HUES6 (cell line): ENCODE measurements around the gene TXNDC11.

Experiments used
- H3K27ac ChIP-seq: 2 replicates; pipeline ENCODE4 v1.7.0; 2013; ENCODE audit warnings: low read depth, mild to moderate bottlenecking, low read length, inconsistent platforms
- H3K27me3 ChIP-seq: 2 replicates; pipeline ENCODE4 v1.6.1; 2013; ENCODE audit warnings: low read length; ENCODE audit not compliant: control insufficient read depth, insufficient read depth
- H3K36me3 ChIP-seq: 2 replicates; pipeline ENCODE4 v1.6.1; 2013; ENCODE audit warnings: low read length; ENCODE audit not compliant: control insufficient read depth, insufficient read depth
- H3K4me1 ChIP-seq: 2 replicates; pipeline ENCODE4 v1.6.1; 2013; ENCODE audit warnings: low read length; ENCODE audit not compliant: control insufficient read depth, insufficient read depth
- H3K4me3 ChIP-seq: 2 replicates; pipeline ENCODE4 v1.5.1; 2013; ENCODE audit warnings: low read depth, low read length
- H3K9ac ChIP-seq: one replicate; pipeline ENCODE4 v1.6.1; 2013; ENCODE audit warnings: mild to moderate bottlenecking, low read length
- H3K9me3 ChIP-seq: 2 replicates; pipeline ENCODE4 v1.6.1; 2013; ENCODE audit warnings: low read depth, low read length; ENCODE audit not compliant: control insufficient read depth, insufficient read depth

TXNDC11 gene

DNA sequence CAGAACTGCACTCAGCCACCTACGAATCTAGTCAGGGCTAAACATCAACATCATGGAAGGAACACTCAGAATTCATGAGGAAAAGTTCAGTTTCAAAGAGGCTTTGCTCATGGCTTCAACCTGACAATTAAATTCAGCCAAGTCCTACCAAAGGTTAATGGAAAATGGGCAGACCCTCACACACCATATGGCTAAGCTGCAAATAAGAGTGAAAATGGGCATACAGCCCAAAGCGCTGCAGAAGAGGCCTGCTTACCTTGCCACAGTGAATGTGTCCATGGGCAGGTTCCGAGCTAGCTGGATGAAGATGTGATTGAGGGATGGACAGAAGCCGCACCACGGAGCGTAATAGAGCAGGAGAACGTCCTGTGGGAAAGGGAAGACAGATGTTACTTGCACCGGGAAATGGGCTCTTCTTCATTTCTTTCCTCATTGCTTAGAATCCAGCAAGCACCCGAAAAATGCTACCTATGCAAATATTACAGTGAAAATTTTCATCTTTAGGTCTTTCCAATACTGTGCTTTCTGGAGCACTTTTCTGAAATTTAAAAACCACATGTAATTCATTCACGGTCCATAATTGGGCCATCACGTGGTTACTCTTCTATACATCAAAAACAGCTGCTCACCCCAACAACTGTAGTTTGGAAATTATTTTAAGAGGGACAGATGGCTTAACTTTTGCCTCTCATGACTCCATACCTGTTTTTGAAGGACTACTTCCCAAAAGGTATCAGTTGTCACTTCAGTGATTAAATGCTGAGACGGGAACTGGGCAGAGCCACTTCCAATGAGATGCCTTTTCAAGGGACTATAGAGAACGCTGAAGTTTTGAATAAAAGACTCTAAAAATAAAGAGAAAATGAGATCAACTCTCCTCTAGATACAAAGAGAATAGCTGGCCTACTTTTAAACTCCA is 54.8 kb downstream of the TXNDC11 start:
- Histone ChIP-seq H3K36me3 (peaks cover 54% of the 10 kb centered on the region), H3K9me3 (no peaks in the 10 kb centered on the region), H3K4me3 (no peak overlapping the region), H3K4me1 (no peaks in the 10 kb centered on the region), H3K27me3 (no peaks in the 10 kb centered on the region), H3K27ac (no peak overlapping the region), H3K9ac (no peak overlapping the region)

DNA sequence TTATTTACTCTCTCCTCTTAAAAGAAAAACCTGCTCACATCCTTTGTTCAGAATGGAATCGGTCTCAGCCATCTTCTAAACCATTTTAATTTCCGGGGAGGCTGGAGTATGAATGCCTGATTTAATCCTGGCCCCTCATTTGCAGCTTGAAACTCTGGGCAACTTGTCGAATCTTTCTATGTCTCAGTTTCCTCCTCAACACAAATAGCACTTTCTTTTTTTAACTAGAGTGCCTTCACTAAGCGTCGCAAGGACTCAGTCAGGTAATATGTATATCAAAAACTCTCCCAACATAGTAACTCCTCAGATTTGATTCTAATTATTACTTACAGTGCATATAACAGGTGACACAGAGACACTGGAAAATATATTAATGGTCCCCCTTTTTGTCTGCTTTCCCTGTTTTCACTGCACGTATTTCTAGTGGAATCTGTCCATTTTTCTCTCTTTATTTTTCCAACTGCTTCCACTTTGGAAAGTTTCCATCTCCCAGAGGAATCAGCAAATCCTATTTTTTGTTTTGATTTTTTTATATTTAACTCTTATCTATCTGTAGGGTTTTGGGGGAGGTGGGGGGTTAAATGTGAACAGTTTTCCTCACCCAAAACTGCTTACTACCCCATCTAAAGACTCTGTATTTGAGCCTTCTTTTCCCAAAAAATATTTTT is 55.8 kb downstream of the TXNDC11 start:
- Histone ChIP-seq H3K27ac (no peak overlapping the region), H3K4me3 (no peak overlapping the region), H3K9ac (no peak overlapping the region), H3K36me3 (peaks cover 60% of the 10 kb centered on the region), H3K9me3 (no peaks in the 10 kb centered on the region), H3K27me3 (no peaks in the 10 kb centered on the region), H3K4me1 (no peaks in the 10 kb centered on the region)

DNA sequence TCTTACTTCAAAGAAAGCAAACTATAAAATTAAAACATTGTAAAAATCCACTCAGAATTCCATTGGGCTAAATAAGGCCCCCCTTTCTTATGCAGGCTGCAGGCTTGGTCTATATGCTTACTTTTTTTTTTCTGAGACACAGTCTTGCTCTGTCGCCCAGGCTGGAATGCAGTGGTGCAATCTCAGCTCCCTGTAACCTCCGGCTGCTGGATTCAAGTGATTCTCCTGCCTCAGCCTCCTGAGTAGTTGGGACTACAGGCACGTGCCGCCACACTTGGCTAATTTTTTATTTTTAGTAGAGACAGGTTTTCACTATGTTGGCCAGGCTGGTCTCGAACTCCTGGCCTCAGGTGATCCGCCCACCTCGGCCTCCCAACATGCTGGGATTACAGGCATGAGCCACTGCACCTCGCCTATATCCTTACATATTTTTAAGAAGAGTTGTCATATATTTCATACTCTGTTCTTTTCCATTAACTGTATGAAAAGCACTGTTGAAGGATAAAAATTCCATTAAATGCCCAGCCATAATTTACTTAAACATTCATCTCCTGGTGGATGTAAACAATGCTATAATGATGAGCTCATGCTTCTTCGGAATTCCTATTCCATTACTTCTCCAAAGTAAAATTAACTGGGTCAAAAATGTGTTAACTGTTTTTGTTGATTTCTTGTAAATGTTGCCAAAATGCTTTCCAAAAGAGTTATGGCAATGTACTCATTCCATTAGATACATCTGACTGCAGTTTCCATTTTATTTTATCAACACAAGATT is 56.6 kb downstream of the TXNDC11 start:
- H3K36me3 ChIP-seq: peaks cover 58% of the 10 kb centered on the region

DNA sequence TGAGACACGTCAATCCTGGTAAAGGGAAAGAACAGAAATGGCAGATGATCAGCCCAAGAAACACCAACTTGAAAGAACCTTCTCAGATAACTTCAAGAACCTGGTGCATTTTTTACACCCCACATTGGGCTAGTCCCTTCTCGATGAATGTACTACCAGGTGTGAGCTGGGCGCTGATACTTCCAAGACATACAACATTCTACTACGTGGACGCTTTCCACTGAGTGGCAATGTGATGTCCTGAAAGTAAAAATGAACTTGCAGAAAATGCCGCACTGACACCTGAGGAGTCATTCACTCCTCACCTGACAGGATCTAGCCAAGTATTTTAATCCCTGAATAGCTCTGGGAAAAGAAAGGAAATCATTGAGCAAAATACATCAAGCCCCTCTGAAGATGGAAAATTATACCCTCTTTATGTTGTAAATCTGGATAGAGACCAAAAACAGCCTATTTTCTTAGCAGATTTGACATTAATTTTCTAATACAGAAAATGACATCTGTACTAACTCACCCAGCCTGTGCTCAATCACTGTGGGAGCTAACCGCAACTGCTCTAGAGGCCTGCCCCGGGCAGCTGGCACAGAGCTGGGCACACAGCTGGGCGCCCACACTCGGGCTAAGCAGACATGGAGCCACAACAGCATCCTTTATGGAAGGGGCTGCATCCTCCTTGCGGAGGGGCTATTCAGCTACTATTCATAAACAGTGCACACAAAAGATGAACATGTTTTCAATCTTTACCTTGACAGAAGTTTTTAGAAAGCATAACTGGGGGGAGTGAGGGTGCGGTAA is 58.2 kb downstream of the TXNDC11 start:
- H3K9me3 ChIP-seq: no peaks in the 10 kb centered on the region
- H3K36me3 ChIP-seq: peaks cover 65% of the 10 kb centered on the region
- H3K9ac ChIP-seq: no peak overlapping the region
- H3K4me1 ChIP-seq: no peaks in the 10 kb centered on the region
- no peak overlapping the region for H3K4me3 ChIP-seq
- H3K27me3 ChIP-seq: no peaks in the 10 kb centered on the region
- H3K27ac ChIP-seq: no peak overlapping the region

More for the DNA sequence above, 56.6 kb downstream of the TXNDC11 start:
- Histone ChIP-seq H3K9ac (no peak overlapping the region), H3K4me1 (no peaks in the 10 kb centered on the region), H3K9me3 (no peaks in the 10 kb centered on the region), H3K4me3 (no peak overlapping the region), H3K27ac (no peak overlapping the region), H3K27me3 (no peaks in the 10 kb centered on the region)

DNA sequence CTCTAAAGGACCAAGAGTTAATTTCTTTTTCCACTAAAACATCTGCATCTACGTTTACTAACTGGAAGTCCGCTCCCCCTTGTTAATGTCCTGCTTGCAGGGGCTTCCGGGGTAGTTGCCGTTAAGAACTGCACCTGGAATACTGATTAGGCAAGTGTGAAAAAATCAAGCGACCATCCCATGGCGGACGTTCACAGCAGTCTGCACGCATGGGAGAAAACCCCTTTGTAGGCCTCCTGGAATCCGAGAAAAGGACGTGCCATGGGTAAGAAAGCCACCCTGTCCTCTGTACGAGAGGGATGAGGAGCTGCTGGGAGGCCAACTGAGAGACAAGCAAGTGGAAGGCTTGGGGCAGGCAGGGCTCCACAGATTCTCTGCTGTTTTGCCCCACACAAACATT is 59.5 kb downstream of the TXNDC11 start:
- no peak overlapping the region for H3K27ac ChIP-seq
- peaks cover 77% of the 10 kb centered on the region for H3K36me3 ChIP-seq
- H3K4me3 ChIP-seq: no peak overlapping the region
- no peaks in the 10 kb centered on the region for H3K27me3 ChIP-seq
- no peaks in the 10 kb centered on the region for H3K9me3 ChIP-seq
- H3K4me1 ChIP-seq: no peaks in the 10 kb centered on the region
- H3K9ac ChIP-seq: no peak overlapping the region

DNA sequence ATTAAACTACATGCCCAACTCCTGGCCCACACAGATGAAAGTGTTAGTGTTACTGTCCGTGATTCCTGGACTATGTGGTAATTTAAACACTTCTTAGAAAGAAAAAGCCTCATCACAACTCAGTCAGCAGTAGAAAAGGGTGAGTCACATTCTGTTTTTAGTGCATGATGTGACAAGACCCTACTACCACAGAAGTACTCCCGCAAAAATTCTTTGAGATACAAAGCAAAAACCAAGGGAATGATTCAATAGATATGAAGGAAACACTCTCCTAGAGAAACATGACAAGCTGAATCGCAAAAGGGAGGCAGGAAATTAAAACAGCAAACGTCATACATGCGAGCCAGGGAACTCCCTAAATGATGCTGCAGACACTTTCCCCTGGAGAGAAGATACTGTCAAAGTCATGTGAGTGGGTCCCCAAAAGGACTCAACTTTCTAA is 60.0 kb downstream of the TXNDC11 start:
- Histone ChIP-seq H3K9me3 (no peaks in the 10 kb centered on the region), H3K27ac (no peak overlapping the region), H3K9ac (no peak overlapping the region), H3K4me1 (no peaks in the 10 kb centered on the region), H3K27me3 (no peaks in the 10 kb centered on the region), H3K4me3 (no peak overlapping the region), H3K36me3 (peaks cover 77% of the 10 kb centered on the region)

DNA sequence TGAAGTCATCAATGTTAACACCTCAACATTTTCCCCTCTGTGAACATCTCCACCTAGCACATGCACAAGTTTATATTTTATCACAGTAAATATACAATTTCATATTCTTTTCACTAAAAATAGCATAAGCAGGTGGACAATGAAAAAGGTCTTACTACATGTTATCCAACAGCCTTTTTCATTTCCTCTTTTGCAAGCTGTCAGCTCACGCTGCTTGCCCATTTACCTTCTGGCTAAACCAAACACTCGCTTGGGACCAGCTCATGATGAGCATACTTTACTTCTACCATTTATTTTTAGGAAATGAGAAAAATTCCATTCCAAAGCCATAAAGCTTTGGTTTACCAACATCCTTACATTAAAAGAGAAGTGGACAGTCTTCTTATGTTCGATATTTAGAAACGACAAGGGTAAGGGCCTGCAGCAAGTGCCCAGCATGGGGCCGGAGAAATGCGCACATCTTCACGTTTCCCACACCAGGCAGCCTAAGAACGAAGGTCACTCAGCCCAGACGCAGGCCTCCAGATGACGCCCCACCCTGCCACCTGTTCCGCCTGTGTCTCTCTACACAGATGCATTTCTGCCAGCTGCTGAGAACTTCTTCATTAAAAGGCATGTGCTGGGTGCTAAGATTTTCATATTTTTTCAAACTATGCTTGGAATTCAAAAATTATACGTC is 60.5 kb downstream of the TXNDC11 start:
- Histone ChIP-seq H3K4me3 (no peak overlapping the region), H3K9ac (no peak overlapping the region), H3K27ac (no peak overlapping the region), H3K36me3 (peaks cover 77% of the 10 kb centered on the region), H3K4me1 (no peaks in the 10 kb centered on the region), H3K27me3 (no peaks in the 10 kb centered on the region), H3K9me3 (no peaks in the 10 kb centered on the region)

DNA sequence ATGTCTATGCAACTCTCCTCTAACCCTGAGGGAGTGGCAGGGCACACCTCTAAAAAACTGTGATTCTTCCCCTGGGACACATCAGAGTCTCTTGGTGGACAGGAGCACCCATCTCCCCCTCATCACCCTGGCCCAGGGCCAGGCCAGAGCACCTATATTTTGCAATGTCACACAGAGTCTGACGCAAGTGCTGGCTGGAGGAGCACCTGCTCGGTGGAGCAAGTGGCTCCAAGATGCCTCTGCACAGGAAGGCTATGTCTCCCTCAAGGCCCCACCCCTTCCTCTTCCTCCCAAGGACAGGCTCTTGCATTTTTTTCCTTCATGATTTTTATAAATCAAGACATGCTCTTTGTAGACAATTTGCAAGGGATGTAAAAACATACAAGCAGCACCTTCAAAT is 61.1 kb downstream of the TXNDC11 start:
- H3K27ac ChIP-seq: no peak overlapping the region
- no peaks in the 10 kb centered on the region for H3K27me3 ChIP-seq
- no peak overlapping the region for H3K4me3 ChIP-seq
- H3K9ac ChIP-seq: no peak overlapping the region
- peaks cover 77% of the 10 kb centered on the region for H3K36me3 ChIP-seq
- no peaks in the 10 kb centered on the region for H3K4me1 ChIP-seq
- no peaks in the 10 kb centered on the region for H3K9me3 ChIP-seq

DNA sequence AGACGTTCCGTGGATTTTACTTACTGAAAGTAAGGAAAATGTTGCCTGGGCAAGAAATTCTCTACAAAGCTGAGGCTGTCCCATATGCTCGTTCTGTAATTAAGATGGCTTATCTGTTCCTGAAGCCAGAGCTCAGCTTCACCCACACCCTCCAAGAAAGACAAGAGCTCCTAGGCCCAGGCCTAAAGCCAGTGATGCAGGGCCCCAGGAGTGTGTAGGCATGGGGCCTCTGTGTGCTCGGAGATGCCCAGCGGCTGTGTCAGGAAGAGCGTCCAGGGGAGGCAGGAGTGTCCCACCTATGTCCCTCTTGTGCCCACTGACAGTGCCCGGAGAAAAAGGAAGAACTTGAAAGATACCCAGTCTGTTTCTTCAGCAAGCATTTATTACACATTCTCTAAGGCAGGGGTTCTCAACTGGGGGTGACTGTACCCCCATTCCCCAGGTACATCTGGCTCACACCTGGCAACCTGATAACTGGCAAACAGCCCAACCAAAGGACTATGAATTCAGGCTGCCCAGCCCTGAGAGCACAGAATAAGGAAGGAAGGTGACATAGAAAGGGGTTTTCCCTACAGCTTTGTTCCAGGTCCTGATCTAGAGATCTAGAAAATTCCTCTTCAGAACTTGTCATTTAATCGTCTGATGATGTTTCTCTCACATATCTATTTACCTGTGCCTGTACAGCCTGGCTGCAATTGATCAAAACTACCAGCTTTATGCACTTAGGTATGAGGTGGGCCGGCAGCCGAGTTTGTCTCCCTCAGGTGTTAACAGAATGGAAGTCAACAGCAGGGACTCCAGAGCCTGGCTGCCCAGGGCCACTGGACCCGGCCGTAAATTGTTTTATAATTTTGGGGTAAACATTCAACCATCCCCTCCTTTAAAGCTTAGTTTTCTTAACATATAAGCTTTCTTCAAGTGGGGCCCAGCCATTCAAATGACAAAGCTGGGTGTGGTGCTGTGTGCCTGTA is 62.4 kb downstream of the TXNDC11 start:
- Histone ChIP-seq H3K4me3 (no peak overlapping the region), H3K4me1 (no peaks in the 10 kb centered on the region), H3K36me3 (peaks cover 81% of the 10 kb centered on the region), H3K27me3 (no peaks in the 10 kb centered on the region), H3K9me3 (no peaks in the 10 kb centered on the region), H3K9ac (no peak overlapping the region), H3K27ac (no peak overlapping the region)
